GM18505 (cell line): ENCODE results near the gene ZBTB11.

Experiments
- ATAC-seq: cut with Tn5 transposase; IDR thresholded peaks from one replicate; pipeline ENCODE4 v1.9.1; 2021; ENCODE audit not compliant: unreplicated experiment
- POLR2A ChIP-seq: IDR thresholded peaks from 4 replicates; pipeline ENCODE4 v1.6.1; 2011; ENCODE audit warnings: borderline replicate concordance; ENCODE audit not compliant: insufficient read depth, insufficient read length; ENCODE audit errors: extremely low read depth

ZBTB11 gene

DNA sequence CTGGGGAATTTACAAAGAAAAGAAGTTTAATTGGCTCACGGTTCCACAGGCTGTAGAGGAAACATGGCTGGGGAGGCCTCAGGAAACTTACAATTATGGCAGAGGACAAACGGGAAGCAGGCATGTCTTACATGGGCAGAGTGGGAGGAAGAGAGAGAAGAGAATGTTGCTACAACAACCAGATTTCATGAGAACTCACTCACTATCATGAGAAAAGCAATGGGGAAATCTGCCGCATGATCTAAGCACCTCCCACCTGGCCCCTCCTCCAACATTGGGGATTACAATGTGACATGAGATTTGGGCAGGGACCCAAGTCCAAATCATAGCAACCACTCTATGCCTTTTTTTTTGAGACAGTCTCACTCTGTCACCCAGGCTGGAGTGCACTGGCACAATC, 74.2 kb downstream of the ZBTB11 start:
- ATAC-seq: no peak

More for the DNA sequence above, 74.2 kb downstream of the ZBTB11 start:
- TF ChIP-seq POLR2A: no peak
